CD4-positive, alpha-beta T cell (primary cell): Measurements from ENCODE around the gene TUT4. TPM values are rescaled to one million over a fixed set of nuclear protein-coding genes. Genes with fewer than 3 reads are reported as not detected.

Source experiments
- ATAC-seq: fragments of 200-7000 bp; cut with Tn5 transposase; one replicate; pipeline ENCODE4 v1.10.0; 2022; ENCODE audit warnings: mild to moderate bottlenecking; ENCODE audit not compliant: poor library complexity
- CTCF ChIA-PET: fragments of 350-600 bp; sonication (Branson Sonifier 250); formaldehyde crosslinking; loops from one replicate; lab custom pipeline; 2021; ENCODE audit warnings: antibody characterized with exemption, inconsistent platforms; lab: Charles Lee
- POLR2A ChIA-PET: fragments of 350-600 bp; sonication (Branson Sonifier 250); formaldehyde crosslinking; loops from one replicate; lab custom pipeline; 2021; ENCODE audit warnings: antibody characterized with exemption, inconsistent platforms; lab: Charles Lee
- DNase-seq, 14 experiments: peaks; one replicate each; pipeline ENCODE4 v3.0.0-alpha.2; 2013 to 2020; ENCODE audit warnings: mixed read lengths in 2 of 14
- H3K27ac ChIP-seq, 2 donors: one replicate each; pipeline versions ENCODE4 v1.5.1 to v1.7.0; 2013; ENCODE audit warnings: low read length in 2 of 2, low read depth in 1 of 2, mild to moderate bottlenecking in 1 of 2
- H3K27me3 ChIP-seq, 2 experiments: 1 replicate in 1 of 2; 2 replicates in 1 of 2; pipeline versions ENCODE4 v1.6.1 to v1.7.0; 2013; ENCODE audit warnings: low read length in 2 of 2, control low read depth in 1 of 2, mild to moderate bottlenecking in 1 of 2, moderate library complexity in 1 of 2; ENCODE audit not compliant: insufficient read depth in 2 of 2, control insufficient read depth in 1 of 2
- H3K36me3 ChIP-seq: one replicate; pipeline ENCODE4 v1.6.1; 2013; ENCODE audit warnings: low read length, control low read depth; ENCODE audit not compliant: insufficient read depth
- H3K4me1 ChIP-seq: one replicate; pipeline ENCODE4 v1.6.1; 2013; ENCODE audit warnings: low read length, control low read depth; ENCODE audit not compliant: insufficient read depth
- H3K4me3 ChIP-seq: one replicate; pipeline ENCODE4 v1.5.1; 2013; ENCODE audit warnings: mild to moderate bottlenecking, low read length, moderate library complexity
- H3K9me3 ChIP-seq, 2 experiments: 1 replicate in 1 of 2; 2 replicates in 1 of 2; pipeline versions ENCODE4 v1.6.1 to v1.7.0; 2013; ENCODE audit warnings: low read length in 2 of 2, mild to moderate bottlenecking in 2 of 2, control low read depth in 1 of 2, moderate library complexity in 1 of 2; ENCODE audit not compliant: control insufficient read depth in 1 of 2, insufficient read depth in 1 of 2
- H3K27ac Mint-ChIP-seq: one replicate; pipeline ENCODE4 v1.8.0; 2020; ENCODE audit warnings: mixed read lengths
- H3K27me3 Mint-ChIP-seq: one replicate; pipeline ENCODE4 v1.8.0; 2021; ENCODE audit warnings: mixed read lengths
- H3K36me3 Mint-ChIP-seq: one replicate; pipeline ENCODE4 v1.8.0; 2021; ENCODE audit warnings: low read depth, mixed read lengths
- H3K4me1 Mint-ChIP-seq: one replicate; pipeline ENCODE4 v1.8.0; 2021; ENCODE audit warnings: low read depth, mixed read lengths
- H3K4me3 Mint-ChIP-seq: one replicate; pipeline ENCODE4 v1.8.0; 2020; ENCODE audit warnings: mild to moderate bottlenecking, mixed read lengths
- H3K9me3 Mint-ChIP-seq: one replicate; pipeline ENCODE4 v1.8.0; 2020; ENCODE audit warnings: mixed read lengths
- CTCF ChIP-seq: fragments of 200-600 bp; IDR thresholded peaks from one replicate; pipeline ENCODE4 v1.8.0; 2022; ENCODE audit warnings: antibody characterized with exemption, mild to moderate bottlenecking
- intact Hi-C, 2 experiments: fragments of 100-400 bp; cut with DNase I in 1 of 2; cut with micrococcal nuclease in 1 of 2; formaldehyde crosslinking; loops; one replicate each; pipeline versions ENCODE4 v1.15.1 to v1.9.0; 2023 to 2025; cut with DNase I, micrococcal nuclease
- total RNA-seq, 174 experiments: library from RNA in 2 of 174; stranded (reverse) in 2 of 174; gene quantifications; one replicate each; pipeline ENCODE4 v1.2.3 and lab custom pipeline; 2021 to 2026

The TUT4 gene
- total RNA-seq, 2 experiments from 2014 or later, result 141 to 147 TPM

- H3K9me3 ChIP-seq, result no peaks in the 10 kb centered on the region
- no peak for TF ChIP-seq CTCF
- no peaks in the 10 kb centered on the region for H3K27me3 ChIP-seq
- H3K27ac Mint-ChIP-seq, result no peak overlapping the region
- H3K36me3 ChIP-seq, result peaks cover 33% of the 10 kb centered on the region
- H3K9me3 Mint-ChIP-seq, result no peaks in the 10 kb centered on the region
- intact Hi-C loops, result loop anchor here in 1 of 2 experiments (10.0 kb wide), 1 partner anchor 63 kb away; no protein-coding TSS in a partner anchor
- no peak overlapping the region for H3K4me3 ChIP-seq
- DNase-seq (no peak), ATAC-seq (no peak)
- CTCF ChIA-PET, result no interaction called here
- no peak overlapping the region for H3K27ac ChIP-seq
- no peak overlapping the region for H3K4me3 Mint-ChIP-seq
- peaks cover 80% of the 10 kb centered on the region for H3K36me3 Mint-ChIP-seq
- H3K27me3 Mint-ChIP-seq, result no peaks in the 10 kb centered on the region
- no peaks in the 10 kb centered on the region for H3K4me1 ChIP-seq
- POLR2A ChIA-PET, result no interaction called here
- H3K4me1 Mint-ChIP-seq, result peaks cover 3% of the 10 kb centered on the region
Measured at GRCh38 chr1:52487632-52488031, 65.3 kb downstream of the TUT4 start.

GRCh38 chr1:52482326-52483004 is 70.4 kb downstream of the TUT4 start:
- Histone ChIP-seq H3K27me3 (no peaks in the 10 kb centered on the region), H3K4me1 (no peaks in the 10 kb centered on the region), H3K4me3 (no peak overlapping the region), H3K27ac (no peak overlapping the region), H3K36me3 (peaks cover 34% of the 10 kb centered on the region), H3K9me3 (no peaks in the 10 kb centered on the region)
- Mint-ChIP-seq H3K9me3 (no peaks in the 10 kb centered on the region), H3K4me3 (no peak overlapping the region), H3K27ac (no peak overlapping the region), H3K36me3 (peaks cover 37% of the 10 kb centered on the region), H3K4me1 (no peaks in the 10 kb centered on the region), H3K27me3 (no peaks in the 10 kb centered on the region)
- CTCF ChIA-PET, result interaction anchor here (1.2 to 1.5 kb wide), 2 partner anchors 19 to 69 kb away, joined by 3 to 4 read pairs; no protein-coding TSS in a partner anchor
- intact Hi-C loops, result loop anchor here in 1 of 2 experiments (10.0 kb wide), 1 partner anchor 58 kb away; no protein-coding TSS in a partner anchor
- no peak for TF ChIP-seq CTCF
- no peak for DNase-seq
- POLR2A ChIA-PET, result no interaction called here
- ATAC-seq, result no peak

GRCh38 chr1:52479076-52479475 is 73.8 kb downstream of the TUT4 start:
- H3K4me1 ChIP-seq, result no peaks in the 10 kb centered on the region
- TF ChIP-seq CTCF, result no peak
- intact Hi-C loops, result loop anchor here in 1 of 2 experiments (10.0 kb wide), 1 partner anchor 206 kb away; no protein-coding TSS in a partner anchor
- no peaks in the 10 kb centered on the region for H3K9me3 ChIP-seq
- ChIA-PET POLR2A (no interaction called here), CTCF (no interaction called here)
- H3K4me1 Mint-ChIP-seq, result no peaks in the 10 kb centered on the region
- H3K27ac ChIP-seq, result no peak overlapping the region
- peaks cover 29% of the 10 kb centered on the region for H3K36me3 ChIP-seq
- H3K36me3 Mint-ChIP-seq, result peaks cover 31% of the 10 kb centered on the region
- H3K4me3 ChIP-seq, result no peak overlapping the region
- ATAC-seq, result no peak
- DNase-seq, result no peak
- no peaks in the 10 kb centered on the region for H3K27me3 ChIP-seq
- H3K27me3 Mint-ChIP-seq, result no peaks in the 10 kb centered on the region
- H3K4me3 Mint-ChIP-seq, result no peak overlapping the region
- H3K9me3 Mint-ChIP-seq, result no peaks in the 10 kb centered on the region
- no peak overlapping the region for H3K27ac Mint-ChIP-seq
